ENCODE measurements around the gene MACROD2. TPM values are rescaled to one million over a fixed set of nuclear protein-coding genes. Genes with fewer than 3 reads are reported as not detected.

MACROD2 gene
- total RNA-seq, 1 experiment from 2014 or later: 3.7 TPM

DNA sequence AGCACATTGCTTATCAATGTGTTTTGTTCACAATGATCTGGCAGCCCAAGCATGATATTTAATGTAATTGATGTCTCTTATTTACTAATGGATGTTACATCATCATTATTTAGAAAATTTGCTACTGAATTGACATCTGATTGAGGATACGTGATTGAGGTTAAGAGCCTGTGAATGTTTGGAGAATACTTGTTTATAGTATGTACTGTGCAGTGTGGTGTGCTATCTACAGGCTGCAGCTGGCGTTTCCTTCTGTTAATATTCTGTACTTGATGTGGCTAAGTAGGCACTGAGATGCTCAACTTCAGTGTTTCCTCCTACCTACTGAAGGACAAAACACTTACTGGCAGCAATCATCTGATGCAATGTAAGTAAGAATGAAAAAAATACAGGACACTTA, 1051.7 kb downstream of the MACROD2 start:
- no peak overlapping the region for H3K27ac ChIP-seq (ENCODE audit: low read depth, low read length)
- H4K20me1 ChIP-seq (ENCODE audit: insufficient read depth): no peaks in the 10 kb centered on the region
- TF ChIP-seq EZH2 (IDR thresholded peaks at IDR 0.05) (no peak), SRF (IDR thresholded peaks at IDR 0.05; ENCODE audit: low read depth) (no peak), TCF7L2 (IDR thresholded peaks at IDR 0.05; ENCODE audit: borderline replicate concordance, extremely low read depth, insufficient read depth, insufficient read length) (no peak), POLR2AphosphoS5 (IDR thresholded peaks at IDR 0.05; ENCODE audit: low read depth, low read length) (no peak), EGR1 (IDR thresholded peaks at IDR 0.05; ENCODE audit: low read depth) (no peak), POLR2A (IDR thresholded peaks at IDR 0.05; ENCODE audit: borderline replicate concordance, extremely low read depth, insufficient read depth, insufficient read length) (no peak), SIN3A (IDR thresholded peaks at IDR 0.05; ENCODE audit: low read depth) (no peak), JUND (IDR thresholded peaks at IDR 0.05) (no peak), YY1 (IDR thresholded peaks at IDR 0.05; ENCODE audit: extremely low read depth, insufficient replicate concordance, low read depth, low read length) (no peak), CBX3 (IDR thresholded peaks at IDR 0.05; ENCODE audit: low read depth) (no peak), ELF1 (IDR thresholded peaks at IDR 0.05; ENCODE audit: borderline replicate concordance, low read depth) (no peak), FOSL1 (IDR thresholded peaks at IDR 0.05; ENCODE audit: low read depth) (no peak), EZH2phosphoT487 (IDR thresholded peaks at IDR 0.05; ENCODE audit: borderline replicate concordance) (no peak)
- TF ChIP-seq, protein P1, sequence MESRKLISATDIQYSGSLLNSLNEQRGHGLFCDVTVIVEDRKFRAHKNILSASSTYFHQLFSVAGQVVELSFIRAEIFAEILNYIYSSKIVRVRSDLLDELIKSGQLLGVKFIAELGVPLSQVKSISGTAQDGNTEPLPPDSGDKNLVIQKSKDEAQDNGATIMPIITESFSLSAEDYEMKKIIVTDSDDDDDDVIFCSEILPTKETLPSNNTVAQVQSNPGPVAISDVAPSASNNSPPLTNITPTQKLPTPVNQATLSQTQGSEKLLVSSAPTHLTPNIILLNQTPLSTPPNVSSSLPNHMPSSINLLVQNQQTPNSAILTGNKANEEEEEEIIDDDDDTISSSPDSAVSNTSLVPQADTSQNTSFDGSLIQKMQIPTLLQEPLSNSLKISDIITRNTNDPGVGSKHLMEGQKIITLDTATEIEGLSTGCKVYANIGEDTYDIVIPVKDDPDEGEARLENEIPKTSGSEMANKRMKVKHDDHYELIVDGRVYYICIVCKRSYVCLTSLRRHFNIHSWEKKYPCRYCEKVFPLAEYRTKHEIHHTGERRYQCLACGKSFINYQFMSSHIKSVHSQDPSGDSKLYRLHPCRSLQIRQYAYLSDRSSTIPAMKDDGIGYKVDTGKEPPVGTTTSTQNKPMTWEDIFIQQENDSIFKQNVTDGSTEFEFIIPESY (IDR thresholded peaks at IDR 0.05; ENCODE audit: extremely low read depth, insufficient replicate concordance, low read length): no peak
- TF ChIP-seq, protein P2, sequence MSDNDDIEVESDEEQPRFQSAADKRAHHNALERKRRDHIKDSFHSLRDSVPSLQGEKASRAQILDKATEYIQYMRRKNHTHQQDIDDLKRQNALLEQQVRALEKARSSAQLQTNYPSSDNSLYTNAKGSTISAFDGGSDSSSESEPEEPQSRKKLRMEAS (IDR thresholded peaks at IDR 0.05): no peak
- TF ChIP-seq, protein P3, sequence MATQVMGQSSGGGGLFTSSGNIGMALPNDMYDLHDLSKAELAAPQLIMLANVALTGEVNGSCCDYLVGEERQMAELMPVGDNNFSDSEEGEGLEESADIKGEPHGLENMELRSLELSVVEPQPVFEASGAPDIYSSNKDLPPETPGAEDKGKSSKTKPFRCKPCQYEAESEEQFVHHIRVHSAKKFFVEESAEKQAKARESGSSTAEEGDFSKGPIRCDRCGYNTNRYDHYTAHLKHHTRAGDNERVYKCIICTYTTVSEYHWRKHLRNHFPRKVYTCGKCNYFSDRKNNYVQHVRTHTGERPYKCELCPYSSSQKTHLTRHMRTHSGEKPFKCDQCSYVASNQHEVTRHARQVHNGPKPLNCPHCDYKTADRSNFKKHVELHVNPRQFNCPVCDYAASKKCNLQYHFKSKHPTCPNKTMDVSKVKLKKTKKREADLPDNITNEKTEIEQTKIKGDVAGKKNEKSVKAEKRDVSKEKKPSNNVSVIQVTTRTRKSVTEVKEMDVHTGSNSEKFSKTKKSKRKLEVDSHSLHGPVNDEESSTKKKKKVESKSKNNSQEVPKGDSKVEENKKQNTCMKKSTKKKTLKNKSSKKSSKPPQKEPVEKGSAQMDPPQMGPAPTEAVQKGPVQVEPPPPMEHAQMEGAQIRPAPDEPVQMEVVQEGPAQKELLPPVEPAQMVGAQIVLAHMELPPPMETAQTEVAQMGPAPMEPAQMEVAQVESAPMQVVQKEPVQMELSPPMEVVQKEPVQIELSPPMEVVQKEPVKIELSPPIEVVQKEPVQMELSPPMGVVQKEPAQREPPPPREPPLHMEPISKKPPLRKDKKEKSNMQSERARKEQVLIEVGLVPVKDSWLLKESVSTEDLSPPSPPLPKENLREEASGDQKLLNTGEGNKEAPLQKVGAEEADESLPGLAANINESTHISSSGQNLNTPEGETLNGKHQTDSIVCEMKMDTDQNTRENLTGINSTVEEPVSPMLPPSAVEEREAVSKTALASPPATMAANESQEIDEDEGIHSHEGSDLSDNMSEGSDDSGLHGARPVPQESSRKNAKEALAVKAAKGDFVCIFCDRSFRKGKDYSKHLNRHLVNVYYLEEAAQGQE (IDR thresholded peaks at IDR 0.05; ENCODE audit: low read depth): no peak
- no peak overlapping the region for H3K4me2 ChIP-seq (ENCODE audit: low read length)
- intact Hi-C loops (cut with micrococcal nuclease): no loop called here
- DNase-seq (ENCODE audit: low read depth, low spot score) (no peak), ATAC-seq (no peak)
- H3K9ac ChIP-seq (ENCODE audit: low read length): no peak overlapping the region
- RAD21 ChIA-PET (ENCODE audit: low non-redundant PET in 1 of 2, low total read pairs in 2 of 2, uncharacterized antibody in 2 of 2, unreplicated experiment in 2 of 2): no interaction called here
- no peaks in the 10 kb centered on the region for H3K9me2 ChIP-seq (ENCODE audit: insufficient read depth)
- H3K79me2 ChIP-seq (ENCODE audit: insufficient read depth, low read length): no peaks in the 10 kb centered on the region
- no peaks in the 10 kb centered on the region for H3K4me1 ChIP-seq (ENCODE audit: control insufficient read depth in 1 of 2, insufficient read depth in 2 of 2, low read length in 2 of 2)
- H3K9me3 ChIP-seq (ENCODE audit: control insufficient read depth in 1 of 2, insufficient read depth in 1 of 2, low read depth in 1 of 2, low read length in 2 of 2): no peaks in the 10 kb centered on the region
- no TSS peak for BruUV-seq (replicated peaks)
- no peak overlapping the region for H2AFZ ChIP-seq (ENCODE audit: low read depth, low read length, poor library complexity, severe bottlenecking)
- CTCF ChIA-PET: no interaction called here
- no peaks in the 10 kb centered on the region for H3K27me3 ChIP-seq (ENCODE audit: insufficient read depth, low read length)
- H3K36me3 ChIP-seq (ENCODE audit: control insufficient read depth in 1 of 2, insufficient read depth in 2 of 2, low read length in 2 of 2): no peaks in the 10 kb centered on the region; a peak in 1 of 4 replicates
- POLR2A ChIA-PET: no interaction called here
- H3K4me3 ChIP-seq (replicated peaks in 1 of 2; ENCODE audit: low read depth in 1 of 2, low read length in 2 of 2): no peak overlapping the region

All from HCT116 (cell line).